SH-SY5Y (cell line): ENCODE measurements around the gene KIR3DL2.

ENCODE experiments used
- GATA2 ChIP-seq: IDR thresholded peaks from 2 replicates; pipeline ENCODE4 v1.6.1; 2011; ENCODE audit warnings: mild to moderate bottlenecking, low read depth, low read length
- GATA3 ChIP-seq: IDR thresholded peaks from 2 replicates; pipeline ENCODE4 v1.6.1; 2011; ENCODE audit warnings: low read depth, mild to moderate bottlenecking, low read length, moderate library complexity

GRCh38 chr19:54881884-54882283 lies 31.6 kb downstream of the KIR3DL2 start:
- TF ChIP-seq GATA3 (no peak), GATA2 (no peak)
